Measurements from ENCODE around the gene PDE4D. TPM values are rescaled to one million over a fixed set of nuclear protein-coding genes. Genes with fewer than 3 reads are reported as not detected.

The PDE4D gene
- polyA plus RNA-seq, 1 donor (not counting 4 experiments of a cell fraction or from before 2014, with no cell fraction given) = 3.6 TPM

DNA sequence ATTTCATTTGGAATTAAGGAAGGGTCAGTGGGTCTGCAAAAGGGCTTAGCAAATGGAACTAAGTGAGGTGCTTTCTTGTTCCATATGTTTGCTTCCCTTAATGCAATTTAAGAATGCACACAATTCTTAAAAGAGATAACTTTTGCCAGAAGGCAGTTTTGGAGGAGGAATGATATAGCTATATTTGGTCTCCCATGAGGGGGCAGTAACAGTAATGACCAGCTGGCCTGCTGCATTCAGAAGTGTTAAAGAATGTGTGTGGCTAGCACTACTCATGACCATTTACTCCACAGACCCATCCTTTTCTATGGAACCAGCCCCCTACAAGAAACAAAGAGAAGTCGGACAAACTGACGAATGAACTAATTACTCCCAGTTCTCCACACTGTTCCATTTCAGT is 671.8 kb downstream of the PDE4D start:
- TF ChIP-seq CTCF (optimal IDR thresholded peaks at IDR 0.05 in 1 of 3, IDR thresholded peaks at IDR 0.05 in 1 of 3, conservative IDR thresholded peaks at IDR 0.05 in 1 of 3; ENCODE audit: extremely low read depth in 1 of 3, insufficient read depth in 2 of 3, low read length in 3 of 3) (no peak), EZH2 (IDR thresholded peaks at IDR 0.05; ENCODE audit: low read length) (no peak)
- Histone ChIP-seq H3K9me3 (ENCODE audit: control insufficient read depth, low read depth, low read length) (no peaks in the 10 kb centered on the region), H3K27me3 (ENCODE audit: control insufficient read depth, extremely low read depth, insufficient read depth, low read length) (no peaks in the 10 kb centered on the region), H3K36me3 (ENCODE audit: control insufficient read depth in 2 of 2, extremely low read depth in 1 of 2, insufficient read depth in 2 of 2, low read length in 2 of 2) (no peaks in the 10 kb centered on the region), H3K27ac (ENCODE audit: control insufficient read depth, insufficient read depth, low read length) (no peak overlapping the region), H4K20me1 (ENCODE audit: control insufficient read depth, extremely low read depth, insufficient read depth, low read length) (no peaks in the 10 kb centered on the region), H3K9ac (ENCODE audit: control insufficient read depth, extremely low read depth, insufficient read depth, low read length) (no peak overlapping the region), H2AFZ (ENCODE audit: control insufficient read depth, low read length) (no peak overlapping the region), H3K4me3 (ENCODE audit: control insufficient read depth in 2 of 3, extremely low read depth in 1 of 3, insufficient read depth in 2 of 3, low read depth in 1 of 3, low read length in 3 of 3) (no peak overlapping the region), H3K4me2 (ENCODE audit: control insufficient read depth, extremely low read depth, insufficient read depth, low read depth, low read length) (no peak overlapping the region), H3K79me2 (ENCODE audit: control insufficient read depth, insufficient read depth, low read length) (no peaks in the 10 kb centered on the region), H3K4me1 (ENCODE audit: control insufficient read depth, extremely low read depth, insufficient read depth, low read length) (peaks cover 7% of the 10 kb centered on the region), H3K9me1 (ENCODE audit: control insufficient read depth, extremely low read depth, insufficient read depth, low read length) (no peaks in the 10 kb centered on the region)
- DNase-seq (ENCODE audit: low read depth, low spot score) (no peak), FAIRE-seq (no peak)
- dilution Hi-C loops (cut with MboI; ENCODE audit: extremely low pct_ligation_motif_present, low sequenced_read_pairs) = no loop called here

- H3K9ac ChIP-seq (ENCODE audit: control insufficient read depth, extremely low read depth, insufficient read depth, low read length) = no peak overlapping the region
- peaks cover 7% of the 10 kb centered on the region for H3K4me1 ChIP-seq (ENCODE audit: control insufficient read depth, extremely low read depth, insufficient read depth, low read length)
- H2AFZ ChIP-seq (ENCODE audit: control insufficient read depth, low read length) = no peak overlapping the region
- DNase-seq (ENCODE audit: low read depth, low spot score) (no peak), FAIRE-seq (no peak)
- H3K79me2 ChIP-seq (ENCODE audit: control insufficient read depth, insufficient read depth, low read length) = no peaks in the 10 kb centered on the region
- H3K27ac ChIP-seq (ENCODE audit: control insufficient read depth, insufficient read depth, low read length) = no peak overlapping the region
- TF ChIP-seq EZH2 (IDR thresholded peaks at IDR 0.05; ENCODE audit: low read length) = no peak
- TF ChIP-seq CTCF (optimal IDR thresholded peaks at IDR 0.05 in 1 of 3, IDR thresholded peaks at IDR 0.05 in 1 of 3, conservative IDR thresholded peaks at IDR 0.05 in 1 of 3; ENCODE audit: extremely low read depth in 1 of 3, insufficient read depth in 2 of 3, low read length in 3 of 3) = no peak
- no peaks in the 10 kb centered on the region for H3K27me3 ChIP-seq (ENCODE audit: control insufficient read depth, extremely low read depth, insufficient read depth, low read length)
- no peak overlapping the region for H3K4me2 ChIP-seq (ENCODE audit: control insufficient read depth, extremely low read depth, insufficient read depth, low read depth, low read length)
- no peaks in the 10 kb centered on the region for H3K9me3 ChIP-seq (ENCODE audit: control insufficient read depth, low read depth, low read length)
- no peaks in the 10 kb centered on the region for H3K36me3 ChIP-seq (ENCODE audit: control insufficient read depth in 2 of 2, extremely low read depth in 1 of 2, insufficient read depth in 2 of 2, low read length in 2 of 2)
- H3K4me3 ChIP-seq (ENCODE audit: control insufficient read depth in 2 of 3, extremely low read depth in 1 of 3, insufficient read depth in 2 of 3, low read depth in 1 of 3, low read length in 3 of 3) = no peak overlapping the region
- dilution Hi-C loops (cut with MboI; ENCODE audit: extremely low pct_ligation_motif_present, low sequenced_read_pairs) = no loop called here
- no peaks in the 10 kb centered on the region for H4K20me1 ChIP-seq (ENCODE audit: control insufficient read depth, extremely low read depth, insufficient read depth, low read length)
- no peaks in the 10 kb centered on the region for H3K9me1 ChIP-seq (ENCODE audit: control insufficient read depth, extremely low read depth, insufficient read depth, low read length)
Measured at GRCh38 chr5:59218424-59219045, 675.0 kb downstream of the PDE4D start.
